ENCODE data around the gene CARMIL1. TPM values are rescaled to one million over a fixed set of nuclear protein-coding genes. Genes with fewer than 3 reads are reported as not detected.
A peak's percentile ranks its signal among the peaks of the same experiment; 100 is the strongest.

CARMIL1 gene
- total and polyA plus RNA-seq, 2 donors from 2014 or later: 22.3 to 51.1 TPM

DNA sequence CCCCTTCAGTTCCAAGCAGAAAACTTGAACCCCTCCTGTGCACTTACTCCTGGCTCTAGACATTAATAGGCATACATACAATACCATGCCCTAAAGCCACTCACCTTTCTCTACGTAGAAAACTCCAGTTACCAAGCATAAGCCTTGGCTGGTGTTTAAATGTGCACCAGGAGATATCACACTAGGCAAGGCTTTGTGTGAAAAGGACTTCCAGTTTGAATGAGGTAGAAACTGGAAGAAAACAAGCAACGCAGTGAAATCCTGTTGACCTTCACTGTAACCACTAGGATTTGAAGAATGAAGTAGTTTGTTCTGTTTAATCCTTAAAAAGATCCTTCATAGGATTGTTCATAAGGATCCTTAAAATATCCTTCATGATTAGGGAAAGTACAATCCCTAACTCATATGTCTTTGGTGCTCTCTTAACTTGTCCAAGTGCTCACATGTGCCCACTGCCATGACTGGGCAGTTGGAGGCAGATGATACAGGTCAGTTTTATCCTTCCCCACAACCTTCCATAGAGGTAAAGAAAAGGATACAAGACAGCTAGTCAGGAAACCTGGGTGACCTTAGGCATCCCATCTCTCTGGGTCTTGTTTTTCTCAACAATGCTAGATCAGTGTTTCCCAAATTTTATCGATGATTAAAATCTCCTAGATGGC, 363.6 kb downstream of the CARMIL1 start:
- TF ChIP-seq, protein P1, sequence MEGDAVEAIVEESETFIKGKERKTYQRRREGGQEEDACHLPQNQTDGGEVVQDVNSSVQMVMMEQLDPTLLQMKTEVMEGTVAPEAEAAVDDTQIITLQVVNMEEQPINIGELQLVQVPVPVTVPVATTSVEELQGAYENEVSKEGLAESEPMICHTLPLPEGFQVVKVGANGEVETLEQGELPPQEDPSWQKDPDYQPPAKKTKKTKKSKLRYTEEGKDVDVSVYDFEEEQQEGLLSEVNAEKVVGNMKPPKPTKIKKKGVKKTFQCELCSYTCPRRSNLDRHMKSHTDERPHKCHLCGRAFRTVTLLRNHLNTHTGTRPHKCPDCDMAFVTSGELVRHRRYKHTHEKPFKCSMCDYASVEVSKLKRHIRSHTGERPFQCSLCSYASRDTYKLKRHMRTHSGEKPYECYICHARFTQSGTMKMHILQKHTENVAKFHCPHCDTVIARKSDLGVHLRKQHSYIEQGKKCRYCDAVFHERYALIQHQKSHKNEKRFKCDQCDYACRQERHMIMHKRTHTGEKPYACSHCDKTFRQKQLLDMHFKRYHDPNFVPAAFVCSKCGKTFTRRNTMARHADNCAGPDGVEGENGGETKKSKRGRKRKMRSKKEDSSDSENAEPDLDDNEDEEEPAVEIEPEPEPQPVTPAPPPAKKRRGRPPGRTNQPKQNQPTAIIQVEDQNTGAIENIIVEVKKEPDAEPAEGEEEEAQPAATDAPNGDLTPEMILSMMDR (IDR thresholded peaks at IDR 0.05; ENCODE audit: borderline replicate concordance, extremely low read depth, insufficient read depth): no peak
- H3K27me3 ChIP-seq (ENCODE audit: control insufficient read depth, insufficient read depth, low read length): no peaks in the 10 kb centered on the region
- H3K4me3 ChIP-seq (ENCODE audit: low read length in 3 of 3): peak overlapping the region in 1 of 3 donors; percentile 1
- H3K36me3 ChIP-seq (ENCODE audit: control insufficient read depth in 2 of 3, insufficient read depth in 3 of 3, low read length in 3 of 3): no peaks in the 10 kb centered on the region
- peaks cover 0 to 15% (median 5%) of the 10 kb centered on the region in 3 donors for H3K4me1 ChIP-seq (ENCODE audit: control insufficient read depth in 2 of 3, insufficient read depth in 2 of 3, low read depth in 1 of 3, low read length in 3 of 3)
- DNase-seq: no peak
- H3K27ac ChIP-seq (ENCODE audit: low read depth in 2 of 2, low read length in 2 of 2): no peak overlapping the region
- H3K9ac ChIP-seq (ENCODE audit: low read length in 3 of 3): no peak overlapping the region
- no peak for FAIRE-seq
- no peaks in the 10 kb centered on the region for H3K9me3 ChIP-seq (ENCODE audit: control insufficient read depth in 2 of 3, insufficient read depth in 1 of 3, low read length in 3 of 3)
- intact Hi-C loops (cut with DNase I): no loop called here

DNA sequence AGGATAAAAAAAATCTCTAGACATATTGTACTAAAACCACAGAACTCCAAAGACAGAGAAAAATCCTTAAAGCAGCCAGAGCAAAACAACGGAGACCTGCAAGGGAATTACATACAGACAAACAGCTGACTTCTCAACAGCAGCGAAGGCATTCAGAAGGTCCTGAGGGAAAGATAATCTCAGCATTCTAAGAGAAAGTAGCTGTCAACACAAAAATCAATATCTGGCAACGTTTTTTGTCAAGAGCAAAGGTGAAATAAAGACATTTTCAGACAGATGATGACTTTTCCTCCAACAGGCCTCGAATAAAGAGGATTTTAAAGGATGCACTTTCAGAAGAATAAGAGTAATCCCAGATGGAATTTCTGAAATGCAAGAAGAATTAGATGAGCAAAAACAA, 366.7 kb downstream of the CARMIL1 start:
- intact Hi-C loops (cut with DNase I): no loop called here
- DNase-seq: no peak
- Histone ChIP-seq H3K4me1 (ENCODE audit: control insufficient read depth in 2 of 3, insufficient read depth in 2 of 3, low read depth in 1 of 3, low read length in 3 of 3) (peaks cover 0 to 11% (median 5%) of the 10 kb centered on the region in 3 donors), H3K36me3 (ENCODE audit: control insufficient read depth in 2 of 3, insufficient read depth in 3 of 3, low read length in 3 of 3) (no peaks in the 10 kb centered on the region), H3K27me3 (ENCODE audit: control insufficient read depth, insufficient read depth, low read length) (no peaks in the 10 kb centered on the region), H3K27ac (ENCODE audit: low read depth in 2 of 2, low read length in 2 of 2) (no peak overlapping the region), H3K9ac (ENCODE audit: low read length in 3 of 3) (no peak overlapping the region), H3K4me3 (ENCODE audit: low read length in 3 of 3) (no peak overlapping the region), H3K9me3 (ENCODE audit: control insufficient read depth in 2 of 3, insufficient read depth in 1 of 3, low read length in 3 of 3) (no peaks in the 10 kb centered on the region)
- no peak for FAIRE-seq
- TF ChIP-seq, protein P1 (IDR thresholded peaks at IDR 0.05; ENCODE audit: borderline replicate concordance, extremely low read depth, insufficient read depth): no peak

DNA sequence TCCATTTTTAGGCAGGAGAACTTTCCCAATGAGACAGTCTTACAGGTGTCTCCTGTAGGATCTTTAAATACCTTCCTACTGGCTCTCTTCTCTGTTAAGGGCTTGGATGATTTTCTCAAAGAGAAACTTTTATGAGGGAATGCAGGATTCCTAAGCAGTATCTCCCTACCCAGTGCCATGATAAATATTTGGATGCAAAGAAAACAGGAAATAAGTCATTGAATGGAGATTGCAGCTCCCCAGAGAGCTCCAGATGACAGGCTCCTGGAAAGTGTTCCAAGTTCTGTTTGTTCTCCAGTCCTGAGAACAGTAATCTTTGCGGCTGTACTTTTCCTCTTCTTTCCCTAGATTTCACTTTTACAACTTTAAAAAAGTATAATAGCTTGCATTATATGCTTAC, 370.4 kb downstream of the CARMIL1 start:
- TF ChIP-seq, protein P1 (IDR thresholded peaks at IDR 0.05; ENCODE audit: borderline replicate concordance, extremely low read depth, insufficient read depth): no peak
- Histone ChIP-seq H3K27me3 (ENCODE audit: control insufficient read depth, insufficient read depth, low read length) (no peaks in the 10 kb centered on the region), H3K36me3 (ENCODE audit: control insufficient read depth in 2 of 3, insufficient read depth in 3 of 3, low read length in 3 of 3) (no peaks in the 10 kb centered on the region), H3K4me3 (ENCODE audit: low read length in 3 of 3) (no peak overlapping the region), H3K9me3 (ENCODE audit: control insufficient read depth in 2 of 3, insufficient read depth in 1 of 3, low read length in 3 of 3) (no peaks in the 10 kb centered on the region), H3K27ac (ENCODE audit: low read depth in 2 of 2, low read length in 2 of 2) (no peak overlapping the region), H3K4me1 (ENCODE audit: control insufficient read depth in 2 of 3, insufficient read depth in 2 of 3, low read depth in 1 of 3, low read length in 3 of 3) (no peaks in the 10 kb centered on the region), H3K9ac (ENCODE audit: low read length in 3 of 3) (no peak overlapping the region)
- FAIRE-seq (no peak), DNase-seq (no peak)
- intact Hi-C loops (cut with DNase I): no loop called here

Measured in kidney (tissue), 14 donors.